GM12801 (cell line): ENCODE results near the gene DMC1.

Experiments
- CTCF ChIP-seq: IDR thresholded peaks from one replicate; pipeline ENCODE4 v1.5.1; 2011; ENCODE audit warnings: control low read depth; ENCODE audit not compliant: insufficient read length; ENCODE audit errors: extremely low read depth

The DMC1 gene

GRCh38 chr22:38610234-38610633, 40.3 kb upstream of the DMC1 start:
- no peak for TF ChIP-seq CTCF

DNA sequence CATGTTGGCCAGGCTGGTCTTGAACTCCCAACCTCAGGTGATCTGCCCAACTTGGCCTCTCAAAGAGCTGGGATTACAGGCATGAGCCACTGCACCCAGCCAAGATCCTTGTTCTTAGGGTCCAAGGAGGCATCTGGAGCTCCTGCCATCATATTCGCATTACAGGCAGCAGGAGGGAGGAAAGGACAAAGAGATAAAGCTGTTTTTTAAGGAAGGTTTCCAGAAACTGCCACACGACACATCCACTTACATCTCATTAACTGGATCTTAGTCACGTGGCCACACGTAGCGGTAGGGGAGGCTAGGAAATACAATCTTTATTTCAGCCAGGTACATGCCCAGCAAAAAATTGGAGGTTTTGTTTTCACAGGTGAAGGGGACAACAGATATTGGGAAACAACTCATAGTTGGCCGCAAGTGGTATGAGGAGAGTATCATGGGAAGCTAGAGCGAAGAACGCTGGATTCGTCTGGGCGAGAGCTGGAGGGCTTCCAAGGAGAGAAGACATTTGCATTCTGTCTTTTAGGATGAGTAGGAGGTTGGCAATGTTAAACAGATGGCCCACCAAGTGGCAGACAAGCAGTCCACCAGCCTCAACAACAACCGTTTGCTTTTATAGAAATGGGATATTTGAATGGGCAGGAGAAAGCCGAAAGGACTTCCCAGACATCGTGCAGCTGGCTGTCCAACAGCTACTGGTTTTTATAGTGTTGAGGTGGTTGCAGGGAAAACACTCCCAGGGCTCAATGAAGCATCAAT, 39.2 kb upstream of the DMC1 start:
- TF ChIP-seq CTCF: no peak

GRCh38 chr22:38607680-38608079, 37.7 kb upstream of the DMC1 start:
- no peak for TF ChIP-seq CTCF

DNA sequence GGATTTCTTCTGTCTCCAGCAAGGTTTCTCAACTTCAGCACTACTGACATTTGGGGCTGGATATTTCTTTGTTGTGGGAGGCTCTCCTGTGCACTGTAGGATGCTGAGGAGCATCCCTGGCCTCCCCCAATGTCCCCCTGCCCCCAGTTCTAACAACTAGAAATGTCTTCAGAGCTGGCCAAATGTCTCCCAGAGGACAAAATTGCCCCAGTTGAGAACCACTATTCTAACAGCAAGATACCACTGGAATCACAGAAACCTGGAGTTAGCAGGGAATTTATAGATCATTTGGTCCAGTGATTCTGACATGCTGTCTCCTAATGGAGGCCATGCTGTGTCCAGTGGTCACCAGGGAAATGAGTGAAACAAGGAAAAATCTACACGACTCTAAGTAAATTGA, 32.2 kb upstream of the DMC1 start:
- TF ChIP-seq CTCF: no peak

DNA sequence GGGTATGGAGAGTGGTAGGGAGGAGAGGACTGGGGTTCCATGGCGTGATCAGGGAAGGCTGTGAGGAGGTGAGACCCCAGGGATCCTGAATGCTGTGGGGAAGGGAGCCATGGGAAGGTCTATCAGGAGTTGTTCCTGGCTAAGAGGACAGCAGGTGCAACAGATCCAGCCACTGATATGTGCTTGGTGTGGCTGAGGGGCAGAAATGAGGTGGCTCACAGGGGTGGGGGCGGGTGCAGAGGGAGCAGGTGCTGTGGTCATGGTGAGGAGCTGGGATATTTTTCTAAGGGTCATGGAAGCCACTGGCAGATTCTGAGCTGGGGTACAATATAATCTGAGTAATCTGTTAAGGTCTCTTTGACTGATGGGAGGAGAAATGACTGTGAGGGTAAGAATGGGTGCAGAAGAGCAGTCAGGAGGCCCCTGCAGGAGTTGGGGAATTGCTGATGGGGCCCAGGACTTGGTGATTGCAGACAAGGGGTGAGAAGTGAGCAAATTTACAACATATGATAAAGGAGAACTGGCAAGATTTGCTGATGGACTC, 31.3 kb upstream of the DMC1 start:
- TF ChIP-seq CTCF: no peak

- no peak for TF ChIP-seq CTCF
Observed at GRCh38 chr22:38599466-38599865, 29.5 kb upstream of the DMC1 start.

- no peak for TF ChIP-seq CTCF
Observed at GRCh38 chr22:38578505-38578904, 8.5 kb upstream of the DMC1 start.
